ENCODE data around the gene KCND3.

KCND3 gene

GRCh38 chr1:111789142-111789541 lies 200.3 kb downstream of the KCND3 start:
- H3K27ac ChIP-seq = no peak overlapping the region

GRCh38 chr1:111786669-111787207 lies 202.7 kb downstream of the KCND3 start:
- Histone ChIP-seq H3K36me3 (no peaks in the 10 kb centered on the region), H3K4me1 (no peaks in the 10 kb centered on the region), H3K9me3 (no peaks in the 10 kb centered on the region), H3K4me3 (no peak overlapping the region), H3K27me3 (no peaks in the 10 kb centered on the region), H3K27ac (no peak overlapping the region)
- intact Hi-C loops (cut with DNase I; ENCODE audit: low total_unique reads) = no loop called here
- DNase-seq = peak in 1 of 2 donors; percentile 45
- TF ChIP-seq CTCF (IDR thresholded peaks at IDR 0.05) = no peak

More at GRCh38 chr1:111789142-111789541, 200.3 kb downstream of the KCND3 start:
- no peaks in the 10 kb centered on the region for H3K9me3 ChIP-seq
- no peaks in the 10 kb centered on the region for H3K4me1 ChIP-seq
- TF ChIP-seq CTCF (IDR thresholded peaks at IDR 0.05) = no peak
- H3K4me3 ChIP-seq = no peak overlapping the region
- H3K36me3 ChIP-seq = no peaks in the 10 kb centered on the region
- peak in 1 of 2 donors; percentile 51 for DNase-seq
- intact Hi-C loops (cut with DNase I; ENCODE audit: low total_unique reads) = no loop called here
- H3K27me3 ChIP-seq = no peaks in the 10 kb centered on the region

- Histone ChIP-seq H3K9me3 (no peaks in the 10 kb centered on the region), H3K27me3 (no peaks in the 10 kb centered on the region), H3K4me3 (no peak overlapping the region), H3K36me3 (peaks cover 0 to 8% (median 0%) of the 10 kb centered on the region in 3 donors), H3K27ac (no peak overlapping the region), H3K4me1 (no peaks in the 10 kb centered on the region)
- DNase-seq = no peak
- no peak for TF ChIP-seq CTCF (IDR thresholded peaks at IDR 0.05)
- intact Hi-C loops (cut with DNase I; ENCODE audit: low total_unique reads) = no loop called here
These were observed 205.1 kb downstream of the KCND3 start for GRCh38 chr1:111784273-111784901.

- Histone ChIP-seq H3K36me3 (peaks cover 0 to 31% (median 0%) of the 10 kb centered on the region in 3 donors), H3K27ac (no peak overlapping the region), H3K9me3 (no peaks in the 10 kb centered on the region), H3K4me3 (no peak overlapping the region), H3K4me1 (no peaks in the 10 kb centered on the region), H3K27me3 (no peaks in the 10 kb centered on the region)
- TF ChIP-seq CTCF (IDR thresholded peaks at IDR 0.05) = no peak
- intact Hi-C loops (cut with DNase I; ENCODE audit: low total_unique reads) = no loop called here
- DNase-seq = no peak
These were observed 209.9 kb downstream of the KCND3 start for GRCh38 chr1:111779546-111779945.

GRCh38 chr1:111778541-111779051 lies 210.9 kb downstream of the KCND3 start:
- H3K27me3 ChIP-seq = no peaks in the 10 kb centered on the region
- peaks cover 0 to 31% (median 0%) of the 10 kb centered on the region in 3 donors for H3K36me3 ChIP-seq
- no peak for DNase-seq
- intact Hi-C loops (cut with DNase I; ENCODE audit: low total_unique reads) = no loop called here
- TF ChIP-seq CTCF (IDR thresholded peaks at IDR 0.05) = no peak
- H3K9me3 ChIP-seq = no peaks in the 10 kb centered on the region
- no peaks in the 10 kb centered on the region for H3K4me1 ChIP-seq
- H3K4me3 ChIP-seq = no peak overlapping the region
- no peak overlapping the region for H3K27ac ChIP-seq
